Immature natural killer cell (primary cell): ENCODE results near the gene REXO4. TPM values are rescaled to one million over a fixed set of nuclear protein-coding genes. Genes with fewer than 3 reads are reported as not detected.
A peak's percentile ranks its signal among the peaks of the same experiment; 100 is the strongest.

ENCODE experiments used
- DNase-seq, 3 donors: peaks; one replicate each; pipeline ENCODE4 v3.0.0; 2022; ENCODE audit warnings: mixed read lengths in 1 of 3
- H3K27ac Mint-ChIP-seq, 6 donors: one replicate each; pipeline ENCODE4 v1.8.0; 2020; ENCODE audit warnings: mixed read lengths in 6 of 6, mild to moderate bottlenecking in 5 of 6, inconsistent platforms in 4 of 6, moderate library complexity in 3 of 6
- H3K27me3 Mint-ChIP-seq, 3 donors: one replicate each; pipeline ENCODE4 v1.8.0; 2020 to 2021; ENCODE audit warnings: low read depth in 3 of 3, mild to moderate bottlenecking in 3 of 3, mixed read lengths in 3 of 3, moderate library complexity in 3 of 3, inconsistent platforms in 1 of 3
- H3K36me3 Mint-ChIP-seq, 3 donors: one replicate each; pipeline ENCODE4 v1.8.0; 2020; ENCODE audit warnings: mixed read lengths in 3 of 3, inconsistent platforms in 2 of 3, mild to moderate bottlenecking in 2 of 3
- H3K4me1 Mint-ChIP-seq, 2 donors: one replicate each; pipeline ENCODE4 v1.8.0; 2020; ENCODE audit warnings: inconsistent platforms in 2 of 2, mild to moderate bottlenecking in 2 of 2, mixed read lengths in 2 of 2, moderate library complexity in 1 of 2
- H3K4me3 Mint-ChIP-seq, 5 donors: one replicate each; pipeline ENCODE4 v1.8.0; 2020; ENCODE audit warnings: mild to moderate bottlenecking in 5 of 5, mixed read lengths in 5 of 5, inconsistent platforms in 3 of 5, moderate library complexity in 3 of 5
- H3K9me3 Mint-ChIP-seq, 6 donors: one replicate each; pipeline ENCODE4 v1.8.0; 2020; ENCODE audit warnings: mild to moderate bottlenecking in 6 of 6, mixed read lengths in 6 of 6, inconsistent platforms in 4 of 6, moderate library complexity in 3 of 6
- polyA plus RNA-seq, 3 donors: library from polyadenylated mRNA; unstranded; fragments of 300-500 nt; fragmentation: Illumina TruSeq; gene quantifications; one replicate each; pipeline ENCODE4 v1.2.3, GENCODE V29; 2021

The REXO4 gene
- polyA plus RNA-seq, 3 donors from 2014 or later, result 6.9 to 27.4 (median 11.5) TPM

DNA sequence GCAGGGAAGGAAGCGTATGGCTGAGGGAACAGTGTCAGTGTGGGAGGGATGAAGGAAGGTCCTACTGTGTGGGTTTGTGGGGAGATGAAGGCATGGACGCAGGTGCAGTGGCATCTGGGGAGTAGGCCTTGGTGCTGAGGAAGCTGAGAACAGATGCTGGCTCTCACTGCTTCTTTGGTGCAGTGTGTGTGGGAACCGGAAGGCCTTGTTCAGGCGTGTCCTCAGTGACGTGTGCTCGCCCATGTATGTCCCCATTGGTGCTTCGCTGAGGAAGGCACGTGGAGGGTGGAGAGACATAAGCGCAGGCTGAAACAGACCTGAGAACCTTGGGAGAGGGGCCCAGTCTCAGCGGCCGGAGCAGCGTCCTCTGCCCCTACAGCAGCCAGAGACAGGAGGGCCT, 23.1 kb upstream of the REXO4 start:
- DNase-seq, result no peak
- Mint-ChIP-seq H3K4me3 (no peak overlapping the region), H3K36me3 (no peaks in the 10 kb centered on the region), H3K4me1 (no peaks in the 10 kb centered on the region), H3K27me3 (peaks cover 0 to 4% (median 0%) of the 10 kb centered on the region in 3 donors), H3K9me3 (no peaks in the 10 kb centered on the region), H3K27ac (no peak overlapping the region)

DNA sequence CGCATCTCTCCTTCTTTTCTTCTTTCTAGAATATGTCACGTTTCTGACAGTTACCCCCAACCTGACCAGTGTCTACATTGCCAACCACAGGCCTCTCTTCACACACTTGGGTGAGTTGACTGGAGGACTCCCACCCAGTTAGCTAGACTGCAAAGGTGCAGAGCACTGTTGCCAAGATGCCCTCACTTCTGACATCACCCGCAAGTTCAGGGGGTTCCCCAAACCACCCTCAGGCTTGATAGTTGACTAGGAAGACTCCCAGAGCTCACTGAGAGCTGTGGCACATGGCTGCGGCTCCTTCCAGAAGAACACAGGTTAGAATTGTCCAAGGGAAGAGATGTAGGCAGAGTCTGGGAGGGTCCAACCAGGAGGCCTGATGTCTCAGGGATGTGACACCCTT, 21.5 kb upstream of the REXO4 start:
- peaks cover 0 to 5% (median 0%) of the 10 kb centered on the region in 3 donors for H3K27me3 Mint-ChIP-seq
- no peaks in the 10 kb centered on the region for H3K36me3 Mint-ChIP-seq
- no peaks in the 10 kb centered on the region for H3K9me3 Mint-ChIP-seq
- H3K27ac Mint-ChIP-seq, result no peak overlapping the region
- no peak for DNase-seq
- no peak overlapping the region for H3K4me3 Mint-ChIP-seq
- no peaks in the 10 kb centered on the region for H3K4me1 Mint-ChIP-seq

DNA sequence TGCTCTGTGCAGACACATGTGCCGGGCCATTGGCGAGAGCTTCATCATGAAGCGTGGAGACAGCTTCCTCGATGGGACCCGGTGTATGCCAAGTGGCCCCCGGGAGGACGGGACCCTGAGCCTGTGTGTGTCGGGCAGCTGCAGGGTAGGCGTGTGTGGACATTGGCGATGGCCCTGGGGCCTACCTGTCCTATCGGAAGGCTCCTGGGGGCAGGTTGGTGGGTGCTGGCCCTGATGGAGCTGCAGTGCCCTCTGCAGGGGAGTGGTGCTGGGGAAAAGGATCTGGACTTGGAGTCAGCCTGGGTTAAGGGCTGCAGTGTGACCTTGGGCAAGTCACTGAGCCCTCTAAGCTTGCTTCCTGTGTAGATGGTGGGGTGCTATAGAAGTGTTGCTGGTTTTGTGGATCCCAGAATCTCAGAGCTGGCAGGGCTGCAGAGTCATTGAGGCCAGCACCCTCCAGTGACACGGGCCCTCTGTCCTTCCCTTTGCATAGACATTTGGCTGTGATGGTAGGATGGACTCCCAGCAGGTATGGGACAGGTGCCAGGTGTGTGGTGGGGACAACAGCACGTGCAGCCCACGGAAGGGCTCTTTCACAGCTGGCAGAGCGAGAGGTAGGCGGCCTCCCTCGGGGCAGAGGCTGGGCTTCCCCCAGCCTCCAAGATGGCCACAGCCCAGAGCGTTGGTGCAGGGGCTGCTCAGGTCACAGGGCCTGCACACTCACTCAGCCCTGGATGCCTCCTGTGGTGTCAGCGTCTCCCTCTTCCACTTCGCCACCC, 20.1 kb upstream of the REXO4 start:
- Mint-ChIP-seq H3K4me3 (no peak overlapping the region), H3K9me3 (no peaks in the 10 kb centered on the region), H3K27ac (no peak overlapping the region), H3K36me3 (no peaks in the 10 kb centered on the region), H3K27me3 (peaks cover 0 to 5% (median 2%) of the 10 kb centered on the region in 3 donors), H3K4me1 (no peaks in the 10 kb centered on the region)
- no peak for DNase-seq

DNA sequence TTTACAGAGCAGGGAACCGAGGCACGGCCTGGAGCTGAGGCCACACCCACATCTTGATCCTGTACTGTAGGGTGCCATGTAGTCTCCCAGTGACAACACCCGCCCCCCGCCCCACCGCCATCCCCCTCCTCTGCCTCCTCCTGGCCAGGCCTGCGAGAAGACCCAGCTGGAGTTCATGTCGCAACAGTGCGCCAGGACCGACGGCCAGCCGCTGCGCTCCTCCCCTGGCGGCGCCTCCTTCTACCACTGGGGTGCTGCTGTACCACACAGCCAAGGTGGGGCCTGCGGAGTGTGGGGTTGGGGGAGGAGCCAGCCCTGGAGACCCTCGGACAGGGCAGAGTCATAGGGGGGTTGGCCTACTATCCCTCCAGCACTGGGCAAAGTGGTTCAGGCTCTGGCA, 18.9 kb upstream of the REXO4 start:
- Mint-ChIP-seq H3K36me3 (no peaks in the 10 kb centered on the region), H3K4me3 (no peak overlapping the region), H3K9me3 (no peaks in the 10 kb centered on the region), H3K27ac (no peak overlapping the region), H3K4me1 (no peaks in the 10 kb centered on the region), H3K27me3 (peaks cover 3 to 8% (median 4%) of the 10 kb centered on the region in 3 donors)
- no peak for DNase-seq

DNA sequence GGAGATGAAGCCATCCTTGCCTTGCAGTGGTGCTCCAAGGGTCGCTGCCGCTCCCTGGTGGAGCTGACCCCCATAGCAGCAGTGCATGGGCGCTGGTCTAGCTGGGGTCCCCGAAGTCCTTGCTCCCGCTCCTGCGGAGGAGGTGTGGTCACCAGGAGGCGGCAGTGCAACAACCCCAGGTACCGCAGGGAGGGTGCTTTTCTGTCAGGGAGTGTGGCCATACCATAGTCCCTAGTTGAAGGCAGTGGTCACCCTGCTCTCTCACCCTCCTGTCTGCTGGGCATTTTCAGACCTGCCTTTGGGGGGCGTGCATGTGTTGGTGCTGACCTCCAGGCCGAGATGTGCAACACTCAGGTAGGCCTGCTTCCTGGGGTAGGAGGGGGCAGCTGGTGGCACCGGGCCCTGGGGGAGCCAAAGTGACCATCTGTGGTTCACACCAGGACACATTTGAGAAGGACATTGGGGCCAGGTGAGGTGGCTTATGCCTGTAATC, 15.6 kb upstream of the REXO4 start:
- Mint-ChIP-seq H3K27me3 (peaks cover 4 to 7% (median 4%) of the 10 kb centered on the region in 3 donors), H3K4me3 (no peak overlapping the region), H3K9me3 (no peaks in the 10 kb centered on the region), H3K27ac (no peak overlapping the region), H3K36me3 (no peaks in the 10 kb centered on the region), H3K4me1 (no peaks in the 10 kb centered on the region)
- no peak for DNase-seq

DNA sequence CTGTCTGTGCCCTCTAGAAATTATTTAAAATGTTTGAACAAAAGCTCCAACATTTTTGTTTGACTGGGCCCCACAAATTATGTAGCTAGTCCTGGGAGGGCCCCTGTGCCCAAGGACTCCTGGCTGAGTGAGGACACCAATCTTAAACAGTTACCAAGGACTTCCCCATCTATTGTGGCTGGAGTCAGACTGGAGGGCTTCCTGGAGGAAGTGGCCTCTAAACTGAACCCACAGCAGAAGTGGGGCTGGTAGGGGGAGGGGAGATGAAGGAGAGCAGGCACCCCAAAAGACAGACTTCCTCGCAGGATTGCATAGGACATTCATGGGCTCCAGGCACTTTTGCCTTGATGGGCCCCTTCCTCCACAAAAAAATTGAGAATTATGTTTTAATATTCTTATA, 12.4 kb upstream of the REXO4 start:
- no peak overlapping the region for H3K27ac Mint-ChIP-seq
- H3K36me3 Mint-ChIP-seq, result no peaks in the 10 kb centered on the region
- peaks cover 5 to 9% of the 10 kb centered on the region in 2 donors for H3K4me1 Mint-ChIP-seq
- peaks cover 4 to 5% (median 4%) of the 10 kb centered on the region in 3 donors for H3K27me3 Mint-ChIP-seq
- peak overlapping the region in 3 of 5 donors; percentile 27 to 41 (median 35) for H3K4me3 Mint-ChIP-seq
- no peak for DNase-seq
- no peaks in the 10 kb centered on the region for H3K9me3 Mint-ChIP-seq

DNA sequence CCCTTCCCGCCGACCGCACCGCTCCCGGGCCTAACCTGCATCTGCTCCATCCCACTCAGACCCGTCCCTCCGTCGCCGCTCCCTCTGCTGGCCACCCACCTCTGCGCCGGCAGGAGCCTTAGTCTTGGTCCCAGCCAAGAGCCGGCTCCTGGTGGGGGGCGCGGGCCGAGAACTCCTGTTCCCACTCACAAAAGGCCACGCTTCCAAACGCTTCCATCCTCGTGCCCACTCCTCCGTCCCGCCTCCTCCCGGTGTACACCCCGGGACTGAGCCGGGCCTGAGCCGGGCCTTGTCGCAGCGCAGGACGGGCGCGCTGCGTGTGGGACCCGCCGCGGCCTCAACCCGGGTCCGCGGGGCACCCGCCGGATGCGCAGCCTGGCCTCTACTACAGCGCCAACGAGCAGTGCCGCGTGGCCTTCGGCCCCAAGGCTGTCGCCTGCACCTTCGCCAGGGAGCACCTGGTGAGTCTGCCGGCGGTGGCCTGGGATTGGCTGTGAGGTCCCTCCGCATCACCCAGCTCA, 11.9 kb upstream of the REXO4 start:
- DNase-seq, result no peak
- Mint-ChIP-seq H3K27me3 (peaks cover 4% of the 10 kb centered on the region in 3 donors), H3K36me3 (no peaks in the 10 kb centered on the region), H3K27ac (no peak overlapping the region), H3K9me3 (no peaks in the 10 kb centered on the region), H3K4me1 (peaks cover 5 to 9% of the 10 kb centered on the region in 2 donors), H3K4me3 (peak overlapping the region in 3 of 5 donors; percentile 21 to 35 (median 27))

DNA sequence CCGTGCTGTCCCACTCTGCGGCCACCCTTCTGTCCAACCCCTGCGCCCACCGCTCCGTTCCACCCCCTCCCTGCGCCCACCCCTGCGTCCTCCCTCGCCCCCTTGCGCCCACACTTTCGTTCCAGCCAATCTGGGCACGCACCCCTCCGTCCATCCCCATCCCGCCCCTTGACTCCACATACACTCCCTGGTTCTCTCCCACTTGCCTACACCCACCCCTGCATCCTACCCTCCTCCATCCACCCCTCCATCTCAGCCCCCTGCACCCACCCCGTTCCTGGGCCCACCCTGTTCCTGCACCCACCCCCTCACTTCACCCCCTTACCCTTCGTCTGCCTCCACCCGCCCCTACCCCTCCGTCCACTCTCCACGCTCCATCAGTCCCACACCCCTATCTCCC, 11.4 kb upstream of the REXO4 start:
- no peaks in the 10 kb centered on the region for H3K36me3 Mint-ChIP-seq
- H3K27ac Mint-ChIP-seq, result no peak overlapping the region
- DNase-seq, result no peak
- H3K9me3 Mint-ChIP-seq, result no peaks in the 10 kb centered on the region
- H3K4me1 Mint-ChIP-seq, result peaks cover 5 to 9% of the 10 kb centered on the region in 2 donors
- H3K4me3 Mint-ChIP-seq, result no peak overlapping the region
- peaks cover 3 to 4% (median 4%) of the 10 kb centered on the region in 3 donors for H3K27me3 Mint-ChIP-seq

DNA sequence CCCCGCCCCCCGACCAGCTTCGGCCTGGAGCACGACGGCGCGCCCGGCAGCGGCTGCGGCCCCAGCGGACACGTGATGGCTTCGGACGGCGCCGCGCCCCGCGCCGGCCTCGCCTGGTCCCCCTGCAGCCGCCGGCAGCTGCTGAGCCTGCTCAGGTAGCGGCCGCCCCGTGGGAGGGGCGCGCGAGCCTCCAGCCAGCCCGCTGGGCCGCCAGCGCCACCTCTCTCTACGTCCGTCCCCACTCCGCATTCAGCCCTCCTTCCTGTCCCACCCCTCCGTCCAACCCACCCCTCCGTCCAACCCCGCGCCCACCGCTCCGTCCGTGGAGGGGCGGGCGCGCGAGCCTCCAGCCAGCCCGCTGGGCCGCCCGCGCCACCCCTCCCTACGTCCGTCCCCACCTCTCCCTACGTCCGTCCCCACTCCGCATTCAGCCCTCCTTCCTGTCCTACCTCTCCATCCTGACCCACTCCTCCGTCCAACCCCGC, 10.8 kb upstream of the REXO4 start:
- Mint-ChIP-seq H3K27me3 (peaks cover 3 to 4% (median 4%) of the 10 kb centered on the region in 3 donors), H3K4me3 (no peak overlapping the region), H3K4me1 (peaks cover 5 to 9% of the 10 kb centered on the region in 2 donors), H3K9me3 (no peaks in the 10 kb centered on the region), H3K27ac (no peak overlapping the region), H3K36me3 (no peaks in the 10 kb centered on the region)
- peak in 1 of 3 donors; percentile 10 for DNase-seq

DNA sequence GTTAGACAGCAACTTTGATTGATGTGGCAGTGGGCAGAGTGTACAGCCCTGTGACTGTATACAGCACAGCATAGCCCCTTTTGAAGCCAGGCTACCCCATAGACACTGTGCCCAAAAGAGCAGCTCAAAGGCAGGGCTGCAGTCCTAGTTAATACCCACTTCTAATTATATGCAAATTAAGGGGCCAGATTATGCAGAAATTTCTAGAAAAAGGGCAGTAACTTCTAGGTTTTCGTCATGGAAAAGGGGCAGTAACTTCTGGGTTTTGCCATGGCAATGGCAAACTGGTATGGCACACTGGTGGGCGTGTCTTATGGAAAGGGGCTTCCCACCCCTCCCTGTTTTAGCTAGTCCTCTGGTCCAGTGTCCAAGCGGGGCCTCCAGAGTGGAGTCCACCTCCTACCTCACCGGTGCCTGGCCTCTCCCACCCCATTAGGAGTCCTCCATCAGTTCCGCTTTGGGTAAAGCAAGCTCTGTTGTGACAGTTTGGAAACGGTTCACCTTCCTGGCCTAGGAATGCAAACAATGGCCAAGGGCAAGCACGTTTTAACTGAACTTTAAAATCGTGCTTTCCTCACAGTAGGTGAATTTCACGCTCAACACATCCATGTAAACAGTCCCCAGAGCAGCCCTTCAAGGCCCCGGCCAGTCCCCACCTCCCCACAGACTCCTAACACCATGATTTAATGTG, 10.0 kb upstream of the REXO4 start:
- Mint-ChIP-seq H3K27ac (no peak overlapping the region), H3K4me3 (peak overlapping the region; percentile 45 to 70 (median 59)), H3K36me3 (no peaks in the 10 kb centered on the region), H3K4me1 (peaks cover 5 to 9% of the 10 kb centered on the region in 2 donors), H3K27me3 (peaks cover 1 to 4% (median 3%) of the 10 kb centered on the region in 3 donors), H3K9me3 (no peaks in the 10 kb centered on the region)
- no peak for DNase-seq

DNA sequence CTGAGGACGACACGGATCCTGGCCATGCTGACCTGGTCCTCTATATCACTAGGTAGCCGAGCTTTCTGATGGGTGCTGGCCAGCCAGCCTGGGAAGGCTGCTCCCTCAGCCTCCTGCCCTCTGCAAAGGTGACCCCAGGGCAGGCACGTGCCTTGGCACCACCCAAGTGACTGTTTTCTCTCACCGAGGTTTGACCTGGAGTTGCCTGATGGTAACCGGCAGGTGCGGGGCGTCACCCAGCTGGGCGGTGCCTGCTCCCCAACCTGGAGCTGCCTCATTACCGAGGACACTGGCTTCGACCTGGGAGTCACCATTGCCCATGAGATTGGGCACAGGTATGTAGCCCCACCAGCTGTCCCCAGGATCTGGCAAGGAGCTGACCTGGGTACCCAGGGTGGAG, 8.2 kb upstream of the REXO4 start:
- no peak overlapping the region for H3K4me3 Mint-ChIP-seq
- no peak for DNase-seq
- peaks cover 5 to 9% of the 10 kb centered on the region in 2 donors for H3K4me1 Mint-ChIP-seq
- no peaks in the 10 kb centered on the region for H3K9me3 Mint-ChIP-seq
- peaks cover 0 to 2% (median 2%) of the 10 kb centered on the region in 3 donors for H3K27me3 Mint-ChIP-seq
- H3K36me3 Mint-ChIP-seq, result no peaks in the 10 kb centered on the region
- H3K27ac Mint-ChIP-seq, result no peak overlapping the region

DNA sequence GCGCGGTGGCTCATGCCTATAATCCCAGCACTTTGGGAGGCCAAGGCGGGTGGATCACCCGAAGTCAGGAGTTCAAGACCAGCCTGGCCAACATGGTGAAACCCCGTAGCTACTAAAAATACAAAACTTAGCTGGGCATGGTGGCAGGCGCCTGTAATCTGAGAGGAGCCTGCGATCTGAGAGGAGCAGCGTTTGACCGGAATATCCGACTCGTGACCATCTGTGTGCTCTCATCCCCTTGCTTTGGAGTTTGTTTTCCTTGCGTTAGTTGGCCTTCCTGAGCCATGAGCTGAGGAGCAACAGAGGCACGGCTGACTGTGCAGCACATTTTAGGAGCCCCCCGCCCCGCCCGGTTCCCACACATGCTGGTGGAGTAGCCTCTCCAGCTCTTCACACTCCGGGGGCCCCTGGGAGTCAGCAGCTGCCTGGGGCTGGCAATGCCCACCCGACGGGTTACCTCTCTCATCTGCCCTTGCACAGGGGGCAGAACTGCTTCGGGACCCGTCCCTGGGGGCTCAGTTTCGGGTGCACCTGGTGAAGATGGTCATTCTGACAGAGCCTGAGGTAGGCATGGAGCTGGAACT, 7.3 kb upstream of the REXO4 start:
- H3K4me1 Mint-ChIP-seq, result peaks cover 5 to 9% of the 10 kb centered on the region in 2 donors
- peaks cover 0 to 2% (median 2%) of the 10 kb centered on the region in 3 donors for H3K27me3 Mint-ChIP-seq
- no peak overlapping the region for H3K27ac Mint-ChIP-seq
- no peak for DNase-seq
- H3K36me3 Mint-ChIP-seq, result no peaks in the 10 kb centered on the region
- H3K4me3 Mint-ChIP-seq, result no peak overlapping the region
- H3K9me3 Mint-ChIP-seq, result no peaks in the 10 kb centered on the region

DNA sequence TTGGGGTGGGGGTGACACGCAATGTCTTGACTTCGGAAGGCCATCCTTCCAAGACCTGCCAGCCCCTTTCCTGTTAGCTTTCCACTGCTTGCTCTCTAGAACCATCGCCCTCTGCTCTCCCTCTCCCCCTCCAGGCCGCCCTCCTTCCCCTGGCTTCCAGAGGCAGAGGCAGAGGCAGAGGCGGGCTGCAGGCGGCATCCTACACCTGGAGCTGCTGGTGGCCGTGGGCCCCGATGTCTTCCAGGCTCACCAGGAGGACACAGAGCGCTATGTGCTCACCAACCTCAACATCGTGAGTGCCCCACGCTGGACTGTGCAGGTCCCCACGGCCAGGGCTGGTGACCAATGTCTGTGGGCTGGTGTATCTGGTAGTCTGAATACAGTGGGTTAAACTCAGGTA, 6.4 kb upstream of the REXO4 start:
- H3K27me3 Mint-ChIP-seq, result peaks cover 0 to 2% (median 0%) of the 10 kb centered on the region in 3 donors
- H3K36me3 Mint-ChIP-seq, result no peaks in the 10 kb centered on the region
- no peaks in the 10 kb centered on the region for H3K9me3 Mint-ChIP-seq
- DNase-seq, result no peak
- H3K4me1 Mint-ChIP-seq, result peaks cover 5 to 9% of the 10 kb centered on the region in 2 donors
- no peak overlapping the region for H3K27ac Mint-ChIP-seq
- H3K4me3 Mint-ChIP-seq, result no peak overlapping the region

DNA sequence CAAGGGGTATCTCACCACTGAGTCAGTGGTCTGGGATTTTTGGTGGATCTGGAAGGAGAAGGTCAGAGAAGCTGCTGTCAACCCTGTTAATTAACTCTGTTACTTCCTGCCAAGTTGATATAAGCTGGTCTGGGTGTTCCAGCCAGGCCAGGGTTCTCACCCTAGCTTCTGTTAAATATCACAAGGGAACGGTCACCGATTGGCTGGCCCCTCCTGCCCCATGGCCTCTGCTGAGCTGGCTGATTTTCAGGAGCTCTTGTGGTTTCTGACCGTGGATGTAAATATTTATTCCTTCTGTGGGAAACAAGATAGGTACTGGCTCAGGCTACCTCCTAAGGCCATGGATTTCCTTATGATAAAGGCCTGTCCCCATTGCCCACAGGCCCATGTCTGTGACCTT, 5.4 kb upstream of the REXO4 start:
- no peak overlapping the region for H3K27ac Mint-ChIP-seq
- peaks cover 15 to 19% of the 10 kb centered on the region in 2 donors for H3K4me1 Mint-ChIP-seq
- H3K36me3 Mint-ChIP-seq, result no peaks in the 10 kb centered on the region
- no peaks in the 10 kb centered on the region for H3K9me3 Mint-ChIP-seq
- H3K4me3 Mint-ChIP-seq, result no peak overlapping the region
- no peak for DNase-seq
- peaks cover 0 to 2% (median 2%) of the 10 kb centered on the region in 3 donors for H3K27me3 Mint-ChIP-seq
